Measurements from ENCODE around the gene TXNDC5. TPM values are rescaled to one million over a fixed set of nuclear protein-coding genes. Genes with fewer than 3 reads are reported as not detected.
"Not testable (repeated sequence)": the region's sequence is repeated elsewhere in the genome, so short reads cannot be mapped to it uniquely, and the experiment has no call there.

Gene TXNDC5
- total RNA-seq, 1 experiment from 2014 or later, result 258 TPM

GRCh38 chr6:7897461-7898192 lies 13.0 kb downstream of the TXNDC5 start:
- no peak for DNase-seq (ENCODE audit: extremely low read depth, low read depth)

- DNase-seq (ENCODE audit: extremely low read depth, low read depth), result no peak
Measured at GRCh38 chr6:7896465-7896987, 14.1 kb downstream of the TXNDC5 start.

- DNase-seq (ENCODE audit: extremely low read depth, low read depth), result no peak
Measured at GRCh38 chr6:7895125-7895423, 15.5 kb downstream of the TXNDC5 start.

GRCh38 chr6:7894262-7895124 lies 16.1 kb downstream of the TXNDC5 start:
- no peak for DNase-seq (ENCODE audit: extremely low read depth, low read depth)

- no peak for DNase-seq (ENCODE audit: extremely low read depth, low read depth)
Measured at GRCh38 chr6:7893342-7893741, 17.2 kb downstream of the TXNDC5 start.

GRCh38 chr6:7892367-7892766 lies 18.2 kb downstream of the TXNDC5 start:
- not testable (repeated sequence) for DNase-seq (ENCODE audit: extremely low read depth, low read depth)

GRCh38 chr6:7891078-7891872 lies 19.3 kb downstream of the TXNDC5 start:
- DNase-seq (ENCODE audit: extremely low read depth, low read depth), result no peak

GRCh38 chr6:7888587-7889357 lies 21.8 kb downstream of the TXNDC5 start:
- DNase-seq (ENCODE audit: extremely low read depth, low read depth), result no peak

- no peak for DNase-seq (ENCODE audit: extremely low read depth, low read depth)
Measured at GRCh38 chr6:7887278-7887991, 23.2 kb downstream of the TXNDC5 start.

GRCh38 chr6:7886132-7886531 lies 24.5 kb downstream of the TXNDC5 start:
- no peak for DNase-seq (ENCODE audit: extremely low read depth, low read depth)

- DNase-seq (ENCODE audit: extremely low read depth, low read depth), result no peak
Measured at GRCh38 chr6:7883381-7883780, 27.2 kb downstream of the TXNDC5 start.

- no peak for DNase-seq (ENCODE audit: extremely low read depth, low read depth)
Measured at GRCh38 chr6:7882505-7883257, 27.9 kb downstream of the TXNDC5 start.

GRCh38 chr6:7881765-7882500 lies 28.7 kb downstream of the TXNDC5 start:
- no peak for DNase-seq (ENCODE audit: extremely low read depth, low read depth)

- no peak for DNase-seq (ENCODE audit: extremely low read depth, low read depth)
Measured at GRCh38 chr6:7880718-7881107, 29.9 kb downstream of the TXNDC5 start.

- DNase-seq (ENCODE audit: extremely low read depth, low read depth), result no peak
Measured at GRCh38 chr6:7879980-7880717, 30.4 kb downstream of the TXNDC5 start.

GRCh38 chr6:7879579-7879978 lies 31.0 kb downstream of the TXNDC5 start:
- no peak for DNase-seq (ENCODE audit: extremely low read depth, low read depth)

- DNase-seq (ENCODE audit: extremely low read depth, low read depth), result no peak
Measured at GRCh38 chr6:7879043-7879442, 31.5 kb downstream of the TXNDC5 start.

Data from NCI-H460 (cell line).